Mesothelial cell of epicardium (in vitro differentiated cells): ENCODE data around the gene GLT8D1. TPM values are rescaled to one million over a fixed set of nuclear protein-coding genes. Genes with fewer than 3 reads are reported as not detected.
A peak's percentile ranks its signal among the peaks of the same experiment; 100 is the strongest.

Source experiments
- DNase-seq, 2 experiments: peaks; one replicate each; pipeline ENCODE4 v3.0.0; 2021; ENCODE audit warnings: low spot score in 2 of 2; ENCODE audit not compliant: unreplicated experiment in 2 of 2
- H3K27ac Mint-ChIP-seq: 2 replicates; pipeline ENCODE4 v1.8.0; 2021; ENCODE audit warnings: mixed read lengths
- H3K27me3 Mint-ChIP-seq: 2 replicates; pipeline ENCODE4 v1.8.0; 2021; ENCODE audit warnings: low read depth, mixed read lengths
- H3K36me3 Mint-ChIP-seq: 2 replicates; pipeline ENCODE4 v1.8.0; 2021; ENCODE audit warnings: mixed read lengths
- H3K4me1 Mint-ChIP-seq: 2 replicates; pipeline ENCODE4 v1.8.0; 2021; ENCODE audit warnings: mixed read lengths
- H3K4me3 Mint-ChIP-seq: 2 replicates; pipeline ENCODE4 v1.8.0; 2021; ENCODE audit warnings: mild to moderate bottlenecking, moderate library complexity, mixed read lengths
- H3K9me3 Mint-ChIP-seq: 2 replicates; pipeline ENCODE4 v1.8.0; 2021; ENCODE audit warnings: mixed read lengths
- CTCF ChIP-seq: fragments of 200-600 bp; sonication (generic); IDR thresholded peaks from one replicate; pipeline ENCODE4 v1.5.0; 2021; ENCODE audit warnings: antibody characterized with exemption; ENCODE audit not compliant: unreplicated experiment
- total RNA-seq: library from RNA; stranded (reverse); gene quantifications from 3 replicates; pipeline ENCODE4 v1.2.1, GENCODE V29; 2021

GLT8D1 gene
- total RNA-seq, 1 donor from 2014 or later, result 79.2 TPM

DNA sequence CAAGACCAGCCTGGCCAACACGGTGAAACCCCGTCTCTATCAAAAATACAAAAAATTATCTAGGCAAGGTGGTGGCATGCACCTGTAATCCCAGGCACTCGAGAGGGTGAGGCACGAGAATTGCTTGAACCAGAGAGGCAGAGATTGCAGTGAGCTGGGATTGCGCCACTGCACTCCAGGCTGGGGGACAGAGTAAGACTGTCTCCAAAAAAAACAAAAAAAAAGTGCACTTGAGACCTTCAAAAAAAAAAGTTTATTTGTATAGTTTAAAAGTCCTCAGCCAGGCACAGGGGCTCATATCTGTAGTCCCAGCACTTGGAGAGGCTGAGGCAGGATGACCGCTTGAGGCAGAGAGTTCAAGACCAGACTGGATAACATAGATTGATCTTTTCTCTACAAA is 22.0 kb downstream of the GLT8D1 start:
- peak overlapping the region; percentile 76 for H3K27ac Mint-ChIP-seq
- DNase-seq, result no peak
- peak overlapping the region; percentile 83 for H3K4me3 Mint-ChIP-seq
- TF ChIP-seq CTCF, result no peak
- peaks cover 43% of the 10 kb centered on the region for H3K4me1 Mint-ChIP-seq
- H3K36me3 Mint-ChIP-seq, result peaks cover 15% of the 10 kb centered on the region
- no peaks in the 10 kb centered on the region for H3K9me3 Mint-ChIP-seq
- no peaks in the 10 kb centered on the region for H3K27me3 Mint-ChIP-seq

- DNase-seq, result no peak
- no peak for TF ChIP-seq CTCF
- Mint-ChIP-seq H3K4me1 (peaks cover 32% of the 10 kb centered on the region), H3K9me3 (no peaks in the 10 kb centered on the region), H3K4me3 (no peak overlapping the region), H3K36me3 (peaks cover 15% of the 10 kb centered on the region), H3K27ac (peak overlapping the region; percentile 83), H3K27me3 (no peaks in the 10 kb centered on the region)
Observed at GRCh38 chr3:52682016-52682415, 23.6 kb downstream of the GLT8D1 start.

GRCh38 chr3:52681596-52681995 is 24.0 kb downstream of the GLT8D1 start:
- Mint-ChIP-seq H3K9me3 (no peaks in the 10 kb centered on the region), H3K27me3 (no peaks in the 10 kb centered on the region), H3K4me1 (peaks cover 28% of the 10 kb centered on the region), H3K4me3 (no peak overlapping the region), H3K36me3 (peaks cover 20% of the 10 kb centered on the region), H3K27ac (peak overlapping the region; percentile 83)
- no peak for DNase-seq
- no peak for TF ChIP-seq CTCF

DNA sequence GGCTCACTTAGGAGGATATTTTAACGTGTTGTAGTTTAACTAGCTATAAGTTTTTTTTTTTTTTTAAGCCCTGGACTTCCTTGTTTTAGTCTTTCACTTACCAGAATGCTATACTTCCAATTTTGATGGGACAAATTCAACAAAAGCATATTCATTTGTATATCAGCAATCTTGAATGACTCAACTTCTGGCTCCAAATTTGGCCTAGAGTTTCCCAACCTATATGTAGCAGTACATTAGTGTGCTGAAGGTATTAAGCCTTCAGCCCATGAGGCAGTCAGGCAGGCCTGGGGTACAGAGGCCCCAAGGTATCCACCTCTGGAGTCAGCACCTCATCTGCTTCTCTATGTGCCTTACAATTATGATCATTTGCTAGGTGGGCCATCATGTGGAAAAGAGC is 25.8 kb downstream of the GLT8D1 start:
- Mint-ChIP-seq H3K9me3 (no peaks in the 10 kb centered on the region), H3K27me3 (no peaks in the 10 kb centered on the region), H3K36me3 (peaks cover 34% of the 10 kb centered on the region), H3K27ac (no peak overlapping the region), H3K4me3 (no peak overlapping the region), H3K4me1 (peaks cover 24% of the 10 kb centered on the region)
- no peak for DNase-seq
- no peak for TF ChIP-seq CTCF

DNA sequence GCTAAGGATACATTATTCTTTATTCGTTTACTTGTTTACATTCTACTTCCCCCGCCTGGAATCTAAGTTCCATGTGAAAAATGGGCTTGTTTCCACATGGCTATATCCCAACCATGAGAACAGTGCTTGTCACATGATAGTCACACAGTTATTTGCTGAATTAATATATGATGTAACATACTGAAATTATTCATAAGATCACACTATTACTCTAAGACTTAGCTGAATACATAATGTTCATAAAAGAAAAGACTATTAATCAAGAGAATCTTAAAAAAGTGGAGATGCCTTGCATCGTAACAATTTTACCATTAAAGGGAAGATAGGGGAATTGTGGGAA is 26.4 kb downstream of the GLT8D1 start:
- TF ChIP-seq CTCF, result no peak
- H3K27me3 Mint-ChIP-seq, result no peaks in the 10 kb centered on the region
- H3K36me3 Mint-ChIP-seq, result peaks cover 35% of the 10 kb centered on the region
- DNase-seq, result no peak
- H3K4me1 Mint-ChIP-seq, result peaks cover 18% of the 10 kb centered on the region
- no peaks in the 10 kb centered on the region for H3K9me3 Mint-ChIP-seq
- no peak overlapping the region for H3K4me3 Mint-ChIP-seq
- no peak overlapping the region for H3K27ac Mint-ChIP-seq
